ENCODE measurements around the gene RNF5.

RNF5 gene

GRCh38 chr6:32196682-32197616 lies 18.7 kb downstream of the RNF5 start:
- H3K27me3 ChIP-seq (ENCODE audit: insufficient read depth, insufficient read length), result no peaks in the 10 kb centered on the region
- TF ChIP-seq ZNF274 (IDR thresholded peaks at IDR 0.05; ENCODE audit: low read depth, low read length), result no peak
- TF ChIP-seq SUZ12 (IDR thresholded peaks at IDR 0.05; ENCODE audit: extremely low read depth, insufficient read depth, insufficient read length), result no peak
- no peak for TF ChIP-seq YY1 (IDR thresholded peaks at IDR 0.05; ENCODE audit: insufficient read depth, insufficient read length)
- H3K9ac ChIP-seq (ENCODE audit: insufficient read length, low read depth), result peak overlapping the region; percentile 97
- peak overlapping the region; percentile 89 for H3K4me3 ChIP-seq (ENCODE audit: insufficient read length, low read depth)
- H3K9me3 ChIP-seq (ENCODE audit: insufficient read depth, low read length), result no peaks in the 10 kb centered on the region
- no peak for DNase-seq (ENCODE audit: low read depth, low spot score)
- peaks cover 14% of the 10 kb centered on the region for H3K4me1 ChIP-seq (ENCODE audit: insufficient read depth, insufficient read length)
- H3K36me3 ChIP-seq (ENCODE audit: insufficient read depth, insufficient read length, low read length), result no peaks in the 10 kb centered on the region

DNA sequence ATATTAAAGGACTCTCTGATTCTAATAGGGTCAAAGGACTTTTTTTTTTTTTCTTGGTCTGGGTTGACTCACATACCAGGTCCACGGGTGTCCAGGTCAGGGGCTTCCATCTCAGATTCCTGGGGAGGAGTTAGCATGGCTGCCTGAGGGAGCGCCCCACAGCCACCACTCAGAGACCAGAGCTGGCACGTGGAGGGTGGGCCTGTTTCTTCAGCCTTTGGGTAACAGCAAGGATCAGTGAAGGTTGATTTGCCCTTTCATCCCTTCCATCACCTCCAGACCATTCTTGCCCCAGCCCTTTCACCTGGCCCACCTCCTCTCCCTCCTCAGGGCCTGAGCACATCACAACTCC lies 20.1 kb downstream of the RNF5 start:
- Histone ChIP-seq H3K36me3 (ENCODE audit: insufficient read depth, insufficient read length, low read length) (no peaks in the 10 kb centered on the region), H3K4me1 (ENCODE audit: insufficient read depth, insufficient read length) (peaks cover 11% of the 10 kb centered on the region), H3K9me3 (ENCODE audit: insufficient read depth, low read length) (no peaks in the 10 kb centered on the region), H3K4me3 (ENCODE audit: insufficient read length, low read depth) (no peak overlapping the region), H3K9ac (ENCODE audit: insufficient read length, low read depth) (no peak overlapping the region), H3K27me3 (ENCODE audit: insufficient read depth, insufficient read length) (no peaks in the 10 kb centered on the region)
- DNase-seq (ENCODE audit: low read depth, low spot score), result no peak
- no peak for TF ChIP-seq YY1 (IDR thresholded peaks at IDR 0.05; ENCODE audit: insufficient read depth, insufficient read length)
- no peak for TF ChIP-seq ZNF274 (IDR thresholded peaks at IDR 0.05; ENCODE audit: low read depth, low read length)

DNA sequence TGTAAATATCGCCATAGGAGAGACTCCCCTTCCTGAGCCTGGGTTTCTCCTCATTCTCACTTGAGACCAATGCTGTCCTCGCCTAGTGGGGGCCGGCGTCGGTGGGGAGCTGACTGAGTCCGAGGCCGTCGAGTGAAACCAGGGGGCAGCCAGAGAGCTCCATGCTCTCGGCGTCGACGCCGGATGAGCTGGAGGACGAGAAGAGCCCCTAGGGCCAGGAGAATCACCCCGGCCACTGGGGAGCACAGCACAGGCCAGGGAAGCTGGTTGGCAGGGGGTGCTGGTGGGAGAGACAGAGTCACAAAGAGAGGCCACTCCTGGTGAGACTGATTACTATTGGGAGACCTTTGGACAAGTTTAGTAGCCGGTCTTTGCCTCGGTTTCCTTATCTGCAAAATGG lies 20.7 kb downstream of the RNF5 start:
- Histone ChIP-seq H3K9me3 (ENCODE audit: insufficient read depth, low read length) (no peaks in the 10 kb centered on the region), H3K4me1 (ENCODE audit: insufficient read depth, insufficient read length) (peaks cover 12% of the 10 kb centered on the region), H3K36me3 (ENCODE audit: insufficient read depth, insufficient read length, low read length) (no peaks in the 10 kb centered on the region), H3K9ac (ENCODE audit: insufficient read length, low read depth) (no peak overlapping the region), H3K27me3 (ENCODE audit: insufficient read depth, insufficient read length) (no peaks in the 10 kb centered on the region), H3K4me3 (ENCODE audit: insufficient read length, low read depth) (no peak overlapping the region)
- no peak for DNase-seq (ENCODE audit: low read depth, low spot score)
- TF ChIP-seq YY1 (IDR thresholded peaks at IDR 0.05; ENCODE audit: insufficient read depth, insufficient read length) (no peak), SUZ12 (IDR thresholded peaks at IDR 0.05; ENCODE audit: extremely low read depth, insufficient read depth, insufficient read length) (no peak), ZNF274 (IDR thresholded peaks at IDR 0.05; ENCODE audit: low read depth, low read length) (no peak)

- no peak overlapping the region for H3K4me3 ChIP-seq (ENCODE audit: insufficient read length, low read depth)
- H3K4me1 ChIP-seq (ENCODE audit: insufficient read depth, insufficient read length), result peaks cover 17% of the 10 kb centered on the region
- DNase-seq (ENCODE audit: low read depth, low spot score), result no peak
- no peaks in the 10 kb centered on the region for H3K9me3 ChIP-seq (ENCODE audit: insufficient read depth, low read length)
- no peaks in the 10 kb centered on the region for H3K36me3 ChIP-seq (ENCODE audit: insufficient read depth, insufficient read length, low read length)
- TF ChIP-seq SUZ12 (IDR thresholded peaks at IDR 0.05; ENCODE audit: extremely low read depth, insufficient read depth, insufficient read length) (no peak), YY1 (IDR thresholded peaks at IDR 0.05; ENCODE audit: insufficient read depth, insufficient read length) (no peak), ZNF274 (IDR thresholded peaks at IDR 0.05; ENCODE audit: low read depth, low read length) (no peak)
- H3K27me3 ChIP-seq (ENCODE audit: insufficient read depth, insufficient read length), result no peaks in the 10 kb centered on the region
- H3K9ac ChIP-seq (ENCODE audit: insufficient read length, low read depth), result no peak overlapping the region
Measured at GRCh38 chr6:32200711-32201475, 22.7 kb downstream of the RNF5 start.

- no peak for DNase-seq (ENCODE audit: low read depth, low spot score)
- TF ChIP-seq ZNF274 (IDR thresholded peaks at IDR 0.05; ENCODE audit: low read depth, low read length) (no peak), YY1 (IDR thresholded peaks at IDR 0.05; ENCODE audit: insufficient read depth, insufficient read length) (no peak), SUZ12 (IDR thresholded peaks at IDR 0.05; ENCODE audit: extremely low read depth, insufficient read depth, insufficient read length) (no peak)
- Histone ChIP-seq H3K27me3 (ENCODE audit: insufficient read depth, insufficient read length) (no peaks in the 10 kb centered on the region), H3K9ac (ENCODE audit: insufficient read length, low read depth) (no peak overlapping the region), H3K36me3 (ENCODE audit: insufficient read depth, insufficient read length, low read length) (no peaks in the 10 kb centered on the region), H3K9me3 (ENCODE audit: insufficient read depth, low read length) (no peaks in the 10 kb centered on the region), H3K4me1 (ENCODE audit: insufficient read depth, insufficient read length) (peaks cover 10% of the 10 kb centered on the region), H3K4me3 (ENCODE audit: insufficient read length, low read depth) (no peak overlapping the region)
Measured at GRCh38 chr6:32202186-32202585, 24.0 kb downstream of the RNF5 start.

DNA sequence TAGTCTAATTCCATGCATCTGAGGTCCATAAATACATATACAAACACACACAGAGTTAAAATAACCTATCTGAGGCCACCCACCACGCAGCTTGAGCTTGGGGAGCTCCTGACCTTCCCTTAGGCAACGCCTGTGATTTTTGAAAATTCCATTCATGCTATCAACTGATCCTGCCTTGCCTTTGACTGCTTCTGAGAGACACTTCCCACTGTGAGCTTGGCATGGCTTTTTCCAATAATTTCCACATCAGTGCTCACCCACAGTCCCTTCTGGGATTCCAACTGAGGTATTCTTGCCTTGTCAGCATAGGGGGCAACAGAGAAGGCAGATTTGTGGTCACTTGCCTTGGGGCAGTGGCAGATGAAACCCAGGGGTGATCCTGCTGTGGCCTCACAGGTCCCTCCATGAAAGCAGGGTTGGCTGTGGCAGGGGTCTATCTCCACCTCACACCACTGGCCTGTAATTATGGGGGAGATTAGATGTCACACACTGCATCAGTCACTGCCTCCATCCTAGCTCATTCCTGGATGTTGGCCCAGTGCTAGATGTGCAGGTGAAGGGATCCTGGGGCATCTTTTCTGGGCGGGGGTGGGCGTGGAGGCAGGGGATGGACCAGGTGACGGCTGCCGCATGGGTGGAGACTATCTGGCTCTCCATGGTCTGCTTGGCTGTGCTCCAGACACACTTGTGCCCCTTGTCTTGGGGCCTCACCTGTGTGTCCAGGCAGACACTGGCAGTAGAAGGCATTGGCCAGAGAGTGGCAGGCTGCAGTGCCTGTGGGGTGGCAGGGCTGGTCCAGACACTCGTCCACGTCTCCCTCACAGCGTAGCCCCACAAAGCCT lies 25.4 kb downstream of the RNF5 start:
- H3K36me3 ChIP-seq (ENCODE audit: insufficient read depth, insufficient read length, low read length), result no peaks in the 10 kb centered on the region
- TF ChIP-seq YY1 (IDR thresholded peaks at IDR 0.05; ENCODE audit: insufficient read depth, insufficient read length) (no peak), ZNF274 (IDR thresholded peaks at IDR 0.05; ENCODE audit: low read depth, low read length) (no peak), SUZ12 (IDR thresholded peaks at IDR 0.05; ENCODE audit: extremely low read depth, insufficient read depth, insufficient read length) (no peak)
- no peak overlapping the region for H3K9ac ChIP-seq (ENCODE audit: insufficient read length, low read depth)
- DNase-seq (ENCODE audit: low read depth, low spot score), result no peak
- H3K4me1 ChIP-seq (ENCODE audit: insufficient read depth, insufficient read length), result peaks cover 6% of the 10 kb centered on the region
- no peaks in the 10 kb centered on the region for H3K9me3 ChIP-seq (ENCODE audit: insufficient read depth, low read length)
- no peak overlapping the region for H3K4me3 ChIP-seq (ENCODE audit: insufficient read length, low read depth)
- H3K27me3 ChIP-seq (ENCODE audit: insufficient read depth, insufficient read length), result no peaks in the 10 kb centered on the region

Measured in NT2/D1 (cell line).